GM11168 (cell line): ENCODE results near the gene LTBP4.

Experiments used
- in situ Hi-C: fragments of 300-500 bp; cut with MboI; formaldehyde crosslinking; loops from one replicate; pipeline ENCODE4 v1.12.0; 2022; ENCODE audit warnings: low sequenced_read_pairs; ENCODE audit not compliant: unreplicated experiment

The LTBP4 gene

GRCh38 chr19:40608240-40608621 is 7.1 kb downstream of the LTBP4 start:
- in situ Hi-C loops = no loop called here

DNA sequence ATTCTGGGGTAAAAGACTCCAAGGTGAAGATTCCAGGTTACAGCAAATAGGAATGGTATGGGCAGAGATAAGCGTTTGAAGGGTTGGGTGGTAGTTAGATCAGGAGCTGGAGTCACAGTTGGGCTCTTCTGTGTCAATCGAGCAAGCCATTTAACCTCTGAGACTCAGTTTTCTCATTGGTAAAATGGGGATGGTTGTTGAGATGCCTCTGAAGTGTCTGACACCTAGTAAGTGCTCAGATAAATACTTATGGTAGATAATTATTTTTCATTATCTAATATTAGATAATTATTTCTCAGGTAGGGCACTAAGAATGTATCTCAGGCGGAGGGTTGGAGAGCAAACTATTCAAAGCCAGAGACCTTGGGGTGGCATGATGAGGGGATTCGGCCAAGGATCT is 7.8 kb downstream of the LTBP4 start:
- in situ Hi-C loops = no loop called here

- in situ Hi-C loops = no loop called here
Measured at GRCh38 chr19:40609561-40610395, 8.6 kb downstream of the LTBP4 start.

DNA sequence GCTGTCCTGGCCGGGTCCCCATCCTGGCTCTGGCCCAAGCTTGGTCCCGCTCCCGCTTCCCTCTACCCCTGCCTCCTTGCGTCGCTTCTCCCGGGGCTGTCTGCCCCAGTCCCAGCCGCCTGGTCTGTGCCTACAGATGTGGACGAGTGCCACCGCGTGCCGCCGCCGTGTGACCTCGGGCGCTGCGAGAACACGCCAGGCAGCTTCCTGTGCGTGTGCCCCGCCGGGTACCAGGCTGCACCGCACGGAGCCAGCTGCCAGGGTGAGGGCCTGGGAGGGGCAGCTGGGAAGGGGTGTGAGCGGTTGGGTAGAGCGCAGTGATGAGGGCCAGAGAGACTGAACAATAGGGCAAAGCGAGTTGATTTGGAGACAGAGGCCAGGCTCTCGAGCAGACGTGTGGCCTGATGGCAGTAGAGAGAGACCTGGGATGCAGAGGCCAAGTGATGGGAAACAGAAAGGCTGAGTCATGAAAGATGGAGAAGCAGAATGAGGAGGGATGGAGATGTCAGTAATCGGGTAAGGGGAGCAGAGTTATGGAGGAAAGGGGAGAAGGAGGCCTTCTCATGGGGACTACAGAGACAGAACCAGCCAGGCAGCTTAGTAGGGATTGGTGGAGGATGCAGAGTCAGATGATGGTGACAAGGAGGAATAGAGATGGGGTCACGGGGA is 9.4 kb downstream of the LTBP4 start:
- in situ Hi-C loops = no loop called here

DNA sequence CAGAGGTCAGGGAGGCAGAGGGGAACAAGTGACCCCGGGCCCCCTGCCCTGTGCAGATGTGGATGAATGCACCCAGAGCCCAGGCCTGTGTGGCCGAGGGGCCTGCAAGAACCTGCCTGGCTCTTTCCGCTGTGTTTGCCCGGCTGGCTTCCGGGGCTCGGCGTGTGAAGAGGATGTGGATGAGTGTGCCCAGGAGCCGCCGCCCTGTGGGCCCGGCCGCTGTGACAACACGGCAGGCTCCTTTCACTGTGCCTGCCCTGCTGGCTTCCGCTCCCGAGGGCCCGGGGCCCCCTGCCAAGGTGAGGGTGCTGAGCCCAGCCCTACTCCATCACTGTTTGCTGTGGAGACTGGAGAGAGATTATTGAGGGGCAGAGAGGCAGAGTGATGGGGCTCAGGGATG is 9.9 kb downstream of the LTBP4 start:
- in situ Hi-C loops = no loop called here

DNA sequence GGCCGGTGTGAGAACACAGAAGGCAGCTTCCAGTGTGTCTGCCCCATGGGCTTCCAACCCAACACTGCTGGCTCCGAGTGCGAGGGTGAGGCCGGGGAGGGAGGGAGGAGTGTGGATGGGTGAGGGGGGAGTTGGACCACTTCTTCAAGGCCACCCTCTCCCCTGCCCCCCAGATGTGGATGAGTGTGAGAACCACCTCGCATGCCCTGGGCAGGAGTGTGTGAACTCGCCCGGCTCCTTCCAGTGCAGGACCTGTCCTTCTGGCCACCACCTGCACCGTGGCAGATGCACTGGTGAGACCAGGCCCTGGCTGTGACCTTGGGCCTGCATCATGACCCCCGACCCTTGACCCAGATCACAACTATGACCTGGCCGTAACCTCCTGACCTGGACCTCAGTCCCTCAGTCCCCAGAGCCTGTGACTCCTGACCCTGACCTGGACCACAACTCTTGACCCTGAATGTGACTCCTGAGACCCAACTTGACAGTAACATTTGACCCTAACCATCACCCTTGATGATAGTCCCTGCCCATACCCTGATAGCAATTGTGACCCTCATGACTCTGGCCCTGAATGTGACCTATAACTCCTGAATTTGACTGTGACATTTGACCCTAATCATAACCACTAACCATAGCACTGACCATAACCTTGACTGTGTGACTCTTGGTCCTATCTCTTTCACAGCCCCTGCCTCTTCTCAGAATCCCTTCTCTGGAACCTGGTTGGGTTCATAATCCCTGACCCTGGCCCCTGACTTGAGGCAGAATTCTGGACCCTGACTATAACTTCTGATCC is 10.9 kb downstream of the LTBP4 start:
- in situ Hi-C loops = no loop called here

- in situ Hi-C loops = no loop called here
Measured at GRCh38 chr19:40612831-40613689, 11.9 kb downstream of the LTBP4 start.

DNA sequence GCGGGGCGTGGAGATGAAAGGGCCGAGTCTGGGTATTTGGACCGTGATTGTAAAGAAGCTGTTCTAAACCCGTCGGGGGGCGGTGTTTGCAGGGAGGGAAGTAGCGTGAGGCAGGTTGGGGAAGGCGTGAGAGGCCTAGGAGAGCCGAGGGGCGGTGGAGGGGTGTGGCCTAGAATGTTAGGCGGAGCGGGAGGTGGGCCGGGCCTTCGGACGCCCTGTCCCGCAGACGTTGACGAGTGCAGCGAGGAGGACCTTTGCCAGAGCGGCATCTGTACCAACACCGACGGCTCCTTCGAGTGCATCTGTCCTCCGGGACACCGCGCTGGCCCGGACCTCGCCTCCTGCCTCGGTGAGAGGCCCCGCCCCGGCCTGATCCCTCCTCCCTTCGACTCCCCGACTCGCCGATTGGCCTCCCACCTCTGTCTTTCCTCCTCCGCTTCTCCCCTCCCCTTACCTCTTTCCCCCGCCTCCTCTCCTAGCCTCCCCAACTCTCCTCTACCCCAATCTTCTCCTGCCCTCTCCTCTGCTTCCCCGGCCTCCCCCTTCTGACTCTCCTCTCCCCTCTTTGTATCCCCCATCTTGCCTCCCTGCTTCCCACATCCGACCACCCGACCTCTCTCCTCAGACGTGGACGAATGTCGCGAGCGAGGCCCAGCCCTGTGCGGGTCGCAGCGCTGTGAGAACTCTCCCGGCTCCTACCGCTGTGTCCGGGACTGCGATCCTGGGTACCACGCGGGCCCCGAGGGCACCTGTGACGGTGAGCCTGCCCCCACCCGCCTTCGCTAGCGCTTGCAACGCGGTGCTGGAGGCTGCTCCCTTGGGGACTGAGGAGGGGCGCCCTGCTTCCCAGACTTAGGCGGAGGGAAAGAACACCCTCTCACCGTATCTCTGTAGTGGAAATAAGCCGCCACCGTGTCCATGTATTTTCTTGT is 12.8 kb downstream of the LTBP4 start:
- in situ Hi-C loops = no loop called here

DNA sequence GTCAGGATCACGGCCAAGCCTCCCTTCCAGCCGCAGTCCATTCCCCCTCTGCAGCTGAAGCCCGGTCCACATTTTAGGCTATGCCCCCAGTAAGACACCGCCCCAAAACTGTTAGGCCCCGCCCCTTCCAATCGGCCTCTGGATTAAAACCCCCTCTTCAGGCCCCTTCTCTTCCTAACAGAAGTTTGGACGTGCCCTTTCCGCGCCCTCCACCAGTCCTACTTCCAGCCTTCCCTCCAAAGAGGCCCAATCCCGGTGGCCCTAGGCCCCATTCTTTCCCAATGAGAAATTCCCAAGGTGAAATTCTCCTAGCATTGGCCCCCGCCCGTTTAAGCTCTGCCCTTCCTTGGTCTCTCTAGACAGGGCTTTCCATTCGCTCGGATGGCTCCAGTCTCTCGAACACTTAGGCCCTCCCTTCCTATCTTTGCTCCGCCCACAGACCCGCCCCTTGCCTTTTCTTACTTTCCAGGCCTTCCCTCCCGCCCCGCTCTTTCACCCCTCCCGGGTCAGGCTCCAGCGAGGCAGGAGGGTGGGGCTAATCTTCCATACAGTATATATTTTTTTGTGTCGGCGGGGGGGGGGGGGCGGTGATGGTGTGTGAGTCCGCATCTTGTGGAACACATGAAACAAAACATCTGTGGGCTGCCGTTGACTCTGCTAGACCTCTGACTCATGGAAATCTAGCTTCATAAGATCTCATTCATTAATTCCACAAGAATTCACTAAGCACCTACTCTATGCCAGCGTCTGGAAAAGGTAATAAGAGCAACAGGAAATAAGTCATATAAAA is 13.6 kb downstream of the LTBP4 start:
- in situ Hi-C loops = no loop called here

DNA sequence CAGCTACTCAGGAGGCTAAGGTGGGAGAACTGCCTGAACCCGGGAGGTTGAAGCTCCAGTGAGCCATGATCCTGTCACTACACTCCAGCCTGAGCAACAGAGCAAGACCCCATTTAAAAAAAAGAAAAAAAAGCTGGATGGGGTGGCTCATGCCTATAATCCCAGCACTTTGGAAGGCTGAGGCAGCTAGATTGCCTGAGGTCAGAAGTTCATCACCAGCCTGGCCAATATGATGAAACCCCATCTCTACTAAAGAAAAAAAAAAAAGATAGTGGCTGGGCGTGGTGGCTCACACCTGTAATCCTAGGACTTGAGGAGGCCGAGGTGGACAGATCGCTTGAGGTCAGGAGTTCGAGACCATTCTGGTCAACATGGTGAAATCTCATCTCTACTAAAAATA is 15.0 kb downstream of the LTBP4 start:
- in situ Hi-C loops = no loop called here

GRCh38 chr19:40616941-40617340 is 15.8 kb downstream of the LTBP4 start:
- in situ Hi-C loops = no loop called here

DNA sequence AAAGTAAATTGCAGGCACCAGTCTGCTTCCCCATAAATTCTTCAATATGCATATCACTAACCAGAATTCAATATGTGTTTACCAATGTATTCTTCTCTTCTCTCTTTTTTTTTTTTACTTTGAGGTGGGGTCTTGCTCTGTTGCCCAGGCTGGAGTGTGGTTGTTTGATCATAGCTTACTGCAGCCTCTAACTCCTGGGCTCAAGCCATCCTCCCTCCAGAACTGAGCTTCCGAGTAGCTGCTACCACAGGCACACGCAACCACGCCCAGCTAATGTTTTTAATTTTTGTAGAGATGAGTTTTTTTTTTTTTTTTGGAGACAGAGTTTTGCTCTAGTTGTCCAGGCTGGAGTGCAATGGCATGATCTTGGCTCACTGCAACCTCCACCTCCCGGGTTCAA is 16.8 kb downstream of the LTBP4 start:
- in situ Hi-C loops = no loop called here

GRCh38 chr19:40619333-40620160 is 18.4 kb downstream of the LTBP4 start:
- in situ Hi-C loops = no loop called here

DNA sequence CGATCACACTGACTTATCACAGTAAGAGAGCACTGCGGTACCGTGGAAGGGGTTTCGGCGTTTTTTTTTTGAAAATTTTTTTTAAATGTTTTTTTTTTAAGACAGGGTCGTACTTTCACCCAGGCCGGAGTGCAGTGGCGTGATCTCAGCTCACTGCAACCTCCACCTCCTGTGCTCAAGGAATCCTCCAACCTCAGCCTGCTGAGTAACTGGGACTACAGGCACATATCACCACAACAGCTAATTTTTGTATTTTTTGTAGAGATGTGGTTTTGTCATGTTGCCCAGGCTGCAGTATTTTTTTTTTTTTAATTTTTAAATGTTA is 19.0 kb downstream of the LTBP4 start:
- in situ Hi-C loops = no loop called here

- in situ Hi-C loops = no loop called here
Measured at GRCh38 chr19:40621283-40621682, 20.1 kb downstream of the LTBP4 start.

DNA sequence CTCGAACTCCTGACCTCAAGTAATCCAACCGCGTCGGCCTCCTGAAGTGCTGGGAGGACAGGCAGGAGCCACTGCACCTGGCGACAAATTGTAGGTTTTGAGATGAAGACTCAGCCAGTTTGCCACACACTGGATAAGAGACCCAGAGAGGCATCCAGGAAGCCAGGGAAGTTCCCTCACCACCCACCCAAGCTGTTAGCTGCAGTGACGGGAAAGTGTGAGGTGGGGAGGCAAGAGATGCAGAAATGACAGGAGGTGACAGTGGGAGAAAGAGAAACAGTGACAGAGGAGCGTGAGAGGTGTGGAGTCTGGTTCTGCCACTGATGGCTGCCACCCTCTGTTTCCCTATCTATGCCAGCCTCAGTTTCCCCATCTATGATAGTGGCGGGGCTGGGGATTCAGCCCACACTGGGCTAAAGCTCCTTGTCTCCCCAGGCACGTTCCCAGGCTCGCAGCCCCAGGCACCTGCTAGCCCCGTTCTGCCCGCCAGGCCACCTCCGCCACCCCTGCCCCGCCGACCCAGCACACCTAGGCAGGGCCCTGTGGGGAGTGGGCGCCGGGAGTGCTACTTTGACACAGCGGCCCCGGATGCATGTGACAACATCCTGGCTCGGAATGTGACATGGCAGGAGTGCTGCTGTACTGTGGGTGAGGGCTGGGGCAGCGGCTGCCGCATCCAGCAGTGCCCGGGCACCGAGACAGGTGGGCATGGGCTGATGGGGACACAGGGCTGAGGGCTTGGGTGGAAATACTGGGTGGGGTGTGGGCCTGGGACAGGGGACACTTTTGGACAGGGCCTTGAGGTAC is 21.0 kb downstream of the LTBP4 start:
- in situ Hi-C loops = no loop called here

DNA sequence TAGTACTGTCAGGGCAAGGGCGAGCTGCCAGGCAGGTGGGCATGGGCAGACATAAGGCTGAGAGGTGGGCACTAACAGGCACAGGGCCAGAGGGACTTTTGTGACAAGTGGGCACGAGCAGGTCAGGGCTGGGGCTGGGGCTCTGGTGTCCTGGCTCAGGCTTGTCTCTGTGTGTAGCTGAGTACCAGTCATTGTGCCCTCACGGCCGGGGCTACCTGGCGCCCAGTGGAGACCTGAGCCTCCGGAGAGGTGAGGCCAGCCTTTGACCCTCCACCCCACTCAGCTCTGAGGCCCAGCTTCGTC is 21.6 kb downstream of the LTBP4 start:
- in situ Hi-C loops = no loop called here
